PC-3 (cell line): ENCODE data around the gene ALOXE3. TPM values are rescaled to one million over a fixed set of nuclear protein-coding genes. Genes with fewer than 3 reads are reported as not detected.

Source experiments
- ATAC-seq: fragments of 200-7000 bp; cut with Tn5 transposase; 2 replicates; pipeline ENCODE4 v1.9.1; 2020; ENCODE audit warnings: mild to moderate bottlenecking, moderate library complexity
- BruUV-seq: library from RNA; stranded (reverse); fragments of 400-500 nt; replicated peaks from 2 replicates; lab custom pipeline; 2021; lab: Mats Ljungman, UMichigan
- CTCF ChIA-PET: fragments of 300-600 bp; sonication (Branson Sonifier 250); formaldehyde crosslinking; loops from one replicate; lab custom pipeline; 2022; ENCODE audit warnings: antibody characterized with exemption; lab: Charles Lee
- POLR2A ChIA-PET: fragments of 300-600 bp; sonication (Branson Sonifier 250); formaldehyde crosslinking; loops from one replicate; lab custom pipeline; 2022; ENCODE audit warnings: antibody characterized with exemption; ENCODE audit not compliant: unreplicated experiment; lab: Charles Lee
- DNase-seq: peaks from one replicate; pipeline ENCODE4 v3.0.0-alpha.2; 2015
- H2AFZ ChIP-seq: fragments of 300-600 bp; sonication (generic); 2 replicates; pipeline ENCODE4 v1.6.0; 2016; ENCODE audit warnings: antibody characterized with exemption, low read length
- H3F3A ChIP-seq: fragments of 300-600 bp; sonication (generic); one replicate; pipeline ENCODE4 v1.6.0; 2017; ENCODE audit warnings: antibody characterized with exemption, low read length, control low read depth, mild to moderate bottlenecking; ENCODE audit not compliant: unreplicated experiment
- H3K27ac ChIP-seq: fragments of 300-600 bp; sonication (generic); 2 replicates; pipeline ENCODE4 v1.5.1; 2016; ENCODE audit warnings: mild to moderate bottlenecking, low read length
- H3K27me3 ChIP-seq: fragments of 300-600 bp; sonication (generic); 2 replicates; pipeline ENCODE4 v1.6.1; 2016; ENCODE audit warnings: low read length, mixed read lengths
- H3K36me3 ChIP-seq: fragments of 300-600 bp; sonication (generic); 2 replicates; pipeline ENCODE4 v1.6.1; 2016; ENCODE audit warnings: low read depth, mixed run types, low read length, mixed read lengths
- H3K4me1 ChIP-seq: fragments of 300-600 bp; sonication (generic); 2 replicates; pipeline ENCODE4 v1.5.1; 2016; ENCODE audit warnings: low read length; ENCODE audit not compliant: insufficient read depth
- H3K4me2 ChIP-seq: fragments of 300-600 bp; sonication (generic); 2 replicates; pipeline ENCODE4 v1.6.0; 2016; ENCODE audit warnings: low read length
- H3K4me3 ChIP-seq: fragments of 300-600 bp; sonication (generic); 2 replicates; pipeline ENCODE4 v1.5.1; 2016; ENCODE audit warnings: mild to moderate bottlenecking, low read length, mixed read lengths
- H3K79me2 ChIP-seq: fragments of 300-600 bp; sonication (generic); 2 replicates; pipeline ENCODE4 v1.6.1; 2017; ENCODE audit warnings: low read length, mixed read lengths
- H3K9ac ChIP-seq: fragments of 300-600 bp; sonication (generic); 2 replicates; pipeline ENCODE4 v1.6.0; 2016; ENCODE audit warnings: mild to moderate bottlenecking, low read length
- H3K9me2 ChIP-seq: fragments of 300-600 bp; sonication (generic); replicated peaks from 2 replicates; pipeline ENCODE4 v1.6.1; 2016; ENCODE audit warnings: mixed run types, low read length, mixed read lengths
- H3K9me3 ChIP-seq: fragments of 300-600 bp; sonication (generic); 2 replicates; pipeline ENCODE4 v1.6.1; 2016; ENCODE audit warnings: low read length, mixed read lengths
- H4K20me1 ChIP-seq: fragments of 300-600 bp; sonication (generic); 2 replicates; pipeline ENCODE4 v1.6.1; 2016; ENCODE audit warnings: low read length, mixed read lengths
- EZH2 ChIP-seq: fragments of 300-600 bp; sonication (generic); IDR thresholded peaks from one replicate; pipeline ENCODE4 v1.6.1; 2017; ENCODE audit warnings: antibody characterized with exemption, mild to moderate bottlenecking, low read length; ENCODE audit not compliant: unreplicated experiment
- EZH2phosphoT487 ChIP-seq: fragments of 300-600 bp; sonication (generic); IDR thresholded peaks from 2 replicates; pipeline ENCODE4 v1.6.1; 2018; ENCODE audit warnings: mild to moderate bottlenecking, antibody characterized with exemption, low read length, borderline replicate concordance
- intact Hi-C: fragments of 100-400 bp; cut with micrococcal nuclease; formaldehyde crosslinking; loops from 2 replicates; pipeline ENCODE4 v1.9.0; 2023
- total RNA-seq: library from RNA; depleted of rRNA; stranded (reverse); fragments of >200 nt; gene quantifications from 2 replicates; pipeline ENCODE4 v1.2.3, GENCODE V29; 2014
- TF ChIP-seq, protein P1 (sequence below): fragments of 300-600 bp; sonication (generic); conservative IDR thresholded peaks from 2 replicates; pipeline ENCODE4 v1.5.1; 2017; ENCODE audit warnings: antibody characterized with exemption, low read depth, mild to moderate bottlenecking, low read length

ALOXE3 gene
- total RNA-seq, 1 experiment from 2014 or later, result 1.4 TPM

- ChIA-PET POLR2A (no interaction called here), CTCF (no interaction called here)
- no peaks in the 10 kb centered on the region for H3K27me3 ChIP-seq
- no peak overlapping the region for H2AFZ ChIP-seq
- H3K9me3 ChIP-seq, result no peaks in the 10 kb centered on the region
- H3K36me3 ChIP-seq, result no peaks in the 10 kb centered on the region
- H3K4me1 ChIP-seq, result peaks cover 44% of the 10 kb centered on the region
- H4K20me1 ChIP-seq, result no peaks in the 10 kb centered on the region
- BruUV-seq, result no TSS peak
- TF ChIP-seq EZH2 (no peak), EZH2phosphoT487 (no peak)
- TF ChIP-seq, protein P1, sequence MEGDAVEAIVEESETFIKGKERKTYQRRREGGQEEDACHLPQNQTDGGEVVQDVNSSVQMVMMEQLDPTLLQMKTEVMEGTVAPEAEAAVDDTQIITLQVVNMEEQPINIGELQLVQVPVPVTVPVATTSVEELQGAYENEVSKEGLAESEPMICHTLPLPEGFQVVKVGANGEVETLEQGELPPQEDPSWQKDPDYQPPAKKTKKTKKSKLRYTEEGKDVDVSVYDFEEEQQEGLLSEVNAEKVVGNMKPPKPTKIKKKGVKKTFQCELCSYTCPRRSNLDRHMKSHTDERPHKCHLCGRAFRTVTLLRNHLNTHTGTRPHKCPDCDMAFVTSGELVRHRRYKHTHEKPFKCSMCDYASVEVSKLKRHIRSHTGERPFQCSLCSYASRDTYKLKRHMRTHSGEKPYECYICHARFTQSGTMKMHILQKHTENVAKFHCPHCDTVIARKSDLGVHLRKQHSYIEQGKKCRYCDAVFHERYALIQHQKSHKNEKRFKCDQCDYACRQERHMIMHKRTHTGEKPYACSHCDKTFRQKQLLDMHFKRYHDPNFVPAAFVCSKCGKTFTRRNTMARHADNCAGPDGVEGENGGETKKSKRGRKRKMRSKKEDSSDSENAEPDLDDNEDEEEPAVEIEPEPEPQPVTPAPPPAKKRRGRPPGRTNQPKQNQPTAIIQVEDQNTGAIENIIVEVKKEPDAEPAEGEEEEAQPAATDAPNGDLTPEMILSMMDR, result no peak
- H3K79me2 ChIP-seq, result no peaks in the 10 kb centered on the region
- no peak overlapping the region for H3K27ac ChIP-seq
- ATAC-seq (no peak), DNase-seq (no peak)
- peak overlapping the region; percentile 78 for H3K4me2 ChIP-seq
- H3K9ac ChIP-seq, result no peak overlapping the region
- no peaks in the 10 kb centered on the region for H3K9me2 ChIP-seq
- peak overlapping the region; percentile 66 for H3K4me3 ChIP-seq
- no peaks in the 10 kb centered on the region for H3F3A ChIP-seq
- intact Hi-C loops, result loop anchor here (5.0 kb wide), 1 partner anchor 127 kb away; the partner anchor contains the start of genes CNTROB and TRAPPC1
These were observed 59.2 kb downstream of the ALOXE3 start for GRCh38 chr17:8059131-8059530.

- Histone ChIP-seq H4K20me1 (no peaks in the 10 kb centered on the region), H3K79me2 (no peaks in the 10 kb centered on the region), H3K4me1 (peaks cover 39% of the 10 kb centered on the region), H3K4me3 (peak overlapping the region; percentile 64), H3F3A (no peaks in the 10 kb centered on the region), H2AFZ (peak overlapping the region; percentile 70), H3K9ac (peak overlapping the region; percentile 78), H3K36me3 (no peaks in the 10 kb centered on the region), H3K27me3 (no peaks in the 10 kb centered on the region), H3K4me2 (peak overlapping the region; percentile 78), H3K9me2 (no peaks in the 10 kb centered on the region), H3K9me3 (no peaks in the 10 kb centered on the region), H3K27ac (peak overlapping the region; percentile 97)
- CTCF ChIA-PET, result interaction anchor here (0.5 to 1.7 kb wide), 10 partner anchors 16 to 428 kb away, joined by 3 to 12 read pairs (median 6); no protein-coding TSS in a partner anchor
- no TSS peak for BruUV-seq
- TF ChIP-seq, protein P1, result peak; percentile 72
- TF ChIP-seq EZH2phosphoT487, result no peak
- intact Hi-C loops, result loop anchor here (1.0 to 5.0 kb wide), 4 partner anchors 41 to 144 kb away; partner anchors contain the start of genes CNTROB and TRAPPC1
- POLR2A ChIA-PET, result no interaction called here
- DNase-seq (peak; percentile 94), ATAC-seq (peak; percentile 61)
These were observed 60.6 kb downstream of the ALOXE3 start for GRCh38 chr17:8057691-8058114.
